HCT116 (cell line): ENCODE measurements around the gene RAMP3. TPM values are rescaled to one million over a fixed set of nuclear protein-coding genes. Genes with fewer than 3 reads are reported as not detected.

ENCODE experiments used
- ATAC-seq: fragments of 200-7000 bp; cut with Tn5 transposase; 2 replicates; pipeline ENCODE4 v1.9.1; 2020; ENCODE audit warnings: mild to moderate bottlenecking, moderate library complexity
- BruUV-seq: library from RNA; stranded (reverse); fragments of 400-500 nt; replicated peaks from 2 replicates; lab custom pipeline; 2021; lab: Mats Ljungman, UMichigan
- CTCF ChIA-PET: fragments of 300-600 bp; sonication (Branson Sonifier 250); formaldehyde crosslinking; loops from one replicate; lab custom pipeline; 2021; ENCODE audit warnings: antibody characterized with exemption; lab: Charles Lee
- POLR2A ChIA-PET: fragments of 300-600, 350-600 bp; sonication (Branson Sonifier 250); formaldehyde crosslinking; loops from one replicate; lab custom pipeline; 2021; ENCODE audit warnings: antibody characterized with exemption; lab: Charles Lee
- RAD21 ChIA-PET, 2 experiments: fragments of 300-600 bp; sonication (Branson Sonifier 250); formaldehyde crosslinking; loops; one replicate each; lab custom pipeline; 2023; ENCODE audit warnings: low total read pairs in 2 of 2; ENCODE audit not compliant: uncharacterized antibody in 2 of 2, unreplicated experiment in 2 of 2, low non-redundant PET in 1 of 2; lab: Charles Lee
- DNase-seq: peaks from one replicate; pipeline ENCODE4 v3.0.0-alpha.2; 2010; ENCODE audit warnings: low read depth, low spot score
- H2AFZ ChIP-seq: fragments of 200-600 bp; shearing (Covaris generic), sonication (generic); 2 replicates; pipeline ENCODE4 v1.6.1; 2017; ENCODE audit warnings: low read depth, mixed run types, mixed read lengths, antibody characterized with exemption, low read length; ENCODE audit not compliant: poor library complexity, severe bottlenecking
- H3K27ac ChIP-seq: 2 replicates; pipeline ENCODE4 v1.5.1; 2012; ENCODE audit warnings: low read depth, low read length
- H3K27me3 ChIP-seq: fragments of 200-600 bp; sonication (generic); 2 replicates; pipeline ENCODE4 v1.6.1; 2016; ENCODE audit warnings: mixed run types, low read length, mixed read lengths; ENCODE audit not compliant: insufficient read depth
- H3K36me3 ChIP-seq, 2 experiments: fragments of 200-500 bp in 1 of 2; fragments of 200-600 bp in 1 of 2; sonication (Bioruptor generic) in 1 of 2; sonication (generic) in 1 of 2; 2 replicates each; pipeline versions ENCODE4 v1.5.1 to v1.6.1; 2014 to 2016; ENCODE audit warnings: low read length in 2 of 2, inconsistent platforms in 1 of 2, mixed read lengths in 1 of 2, mixed run types in 1 of 2; ENCODE audit not compliant: insufficient read depth in 2 of 2, control insufficient read depth in 1 of 2
- H3K4me1 ChIP-seq, 2 experiments: fragments of 200-600 bp in 1 of 2; sonication (generic) in 1 of 2; 2 replicates each; pipeline versions ENCODE4 v1.5.1 to v1.6.1; 2012 to 2017; ENCODE audit warnings: low read length in 2 of 2, inconsistent platforms in 1 of 2, mild to moderate bottlenecking in 1 of 2, mixed read lengths in 1 of 2, mixed run types in 1 of 2, moderate library complexity in 1 of 2; ENCODE audit not compliant: insufficient read depth in 2 of 2, control insufficient read depth in 1 of 2
- H3K4me2 ChIP-seq: fragments of 200-600 bp; sonication (generic); 2 replicates; pipeline ENCODE4 v1.6.1; 2017; ENCODE audit warnings: mixed run types, low read length, mixed read lengths
- H3K4me3 ChIP-seq, 2 experiments: fragments of 200-600 bp in 1 of 2; sonication (generic) in 1 of 2; replicated peaks in 1 of 2; 2 replicates each; pipeline ENCODE4 v1.5.1; 2011 to 2016; ENCODE audit warnings: low read length in 2 of 2, control low read depth in 1 of 2, low read depth in 1 of 2, mild to moderate bottlenecking in 1 of 2, mixed read lengths in 1 of 2, mixed run types in 1 of 2
- H3K79me2 ChIP-seq: fragments of 200-600 bp; sonication (generic); 2 replicates; pipeline ENCODE4 v1.6.1; 2017; ENCODE audit warnings: mild to moderate bottlenecking, mixed run types, low read length, moderate library complexity, mixed read lengths; ENCODE audit not compliant: insufficient read depth
- H3K9ac ChIP-seq: fragments of 200-600 bp; sonication (generic); 2 replicates; pipeline ENCODE4 v1.6.1; 2016; ENCODE audit warnings: low read length, mixed read lengths
- H3K9me2 ChIP-seq: fragments of 200-600 bp; sonication (generic), shearing (Covaris generic); 2 replicates; pipeline ENCODE4 v1.6.1; 2017; ENCODE audit warnings: mixed run types, mild to moderate bottlenecking, moderate library complexity; ENCODE audit not compliant: insufficient read depth
- H3K9me3 ChIP-seq, 2 experiments: fragments of 200-500 bp in 1 of 2; fragments of 200-600 bp in 1 of 2; sonication (Bioruptor generic) in 1 of 2; sonication (generic) in 1 of 2; 2 replicates each; pipeline ENCODE4 v1.6.1; 2014 to 2017; ENCODE audit warnings: low read length in 2 of 2, mixed read lengths in 2 of 2, inconsistent platforms in 1 of 2, low read depth in 1 of 2, mild to moderate bottlenecking in 1 of 2, mixed run types in 1 of 2, moderate library complexity in 1 of 2; ENCODE audit not compliant: control insufficient read depth in 1 of 2, insufficient read depth in 1 of 2
- H4K20me1 ChIP-seq: fragments of 200-600 bp; sonication (generic), shearing (Covaris generic); 2 replicates; pipeline ENCODE4 v1.6.1; 2017; ENCODE audit warnings: mixed run types, mild to moderate bottlenecking, moderate library complexity; ENCODE audit not compliant: insufficient read depth
- ATF3 ChIP-seq: IDR thresholded peaks from 2 replicates; pipeline ENCODE4 v1.6.1; 2012
- CTCF ChIP-seq, 3 experiments: fragments of 200-600 bp in 1 of 3; sonication (generic) in 1 of 3; IDR thresholded peaks in 2 of 3; conservative IDR thresholded peaks in 1 of 3; 2 replicates each; pipeline ENCODE4 v1.5.1; 2012 to 2017; ENCODE audit warnings: low read depth in 2 of 3, low read length in 2 of 3, antibody characterized with exemption in 1 of 3, borderline replicate concordance in 1 of 3, control low read depth in 1 of 3, mild to moderate bottlenecking in 1 of 3, mixed read lengths in 1 of 3, mixed run types in 1 of 3, moderate library complexity in 1 of 3; ENCODE audit not compliant: insufficient read depth in 1 of 3
- EGR1 ChIP-seq: IDR thresholded peaks from 2 replicates; pipeline ENCODE4 v1.6.1; 2012; ENCODE audit warnings: low read depth
- EZH2 ChIP-seq: fragments of 200-600 bp; sonication (generic); IDR thresholded peaks from 2 replicates; pipeline ENCODE4 v1.6.1; 2017; ENCODE audit warnings: antibody characterized with exemption, mixed run types
- FOSL1 ChIP-seq: IDR thresholded peaks from 2 replicates; pipeline ENCODE4 v1.6.1; 2012; ENCODE audit warnings: low read depth
- RAD21 ChIP-seq: IDR thresholded peaks from 2 replicates; pipeline ENCODE4 v1.6.1; 2012; ENCODE audit warnings: low read depth, mild to moderate bottlenecking
- REST ChIP-seq: IDR thresholded peaks from 2 replicates; pipeline ENCODE4 v1.6.1; 2012; ENCODE audit warnings: low read depth
- SIN3A ChIP-seq: IDR thresholded peaks from 2 replicates; pipeline ENCODE4 v1.6.1; 2012; ENCODE audit warnings: low read depth
- intact Hi-C: fragments of 100-400 bp; cut with micrococcal nuclease; formaldehyde crosslinking; loops from 2 replicates; pipeline ENCODE4 v1.10.0; 2022
- total RNA-seq: library from RNA; stranded (reverse); gene quantifications from one replicate; pipeline ENCODE4 v1.2.1, GENCODE V29; 2021; ENCODE audit not compliant: unreplicated experiment

RAMP3 gene
- total RNA-seq, 1 experiment from 2014 or later, result not detected

- Histone ChIP-seq H4K20me1 (no peaks in the 10 kb centered on the region), H3K9me2 (no peaks in the 10 kb centered on the region), H3K9ac (no peak overlapping the region), H3K36me3 (no peaks in the 10 kb centered on the region), H3K27me3 (peaks cover 86% of the 10 kb centered on the region), H3K79me2 (no peaks in the 10 kb centered on the region)
- no TSS peak for BruUV-seq
- DNase-seq (no peak), ATAC-seq (no peak)
- CTCF ChIA-PET, result no interaction called here
- intact Hi-C loops, result no loop called here
- TF ChIP-seq RAD21 (no peak), FOSL1 (no peak), SIN3A (no peak), CTCF (IDR thresholded peaks at IDR 0.05 in 2 of 3, conservative IDR thresholded peaks at IDR 0.05 in 1 of 3; ENCODE audit: borderline replicate concordance in 1 of 3, insufficient read depth in 1 of 3, low read depth in 2 of 3, low read length in 2 of 3) (no peak), EGR1 (no peak), REST (peak; percentile 14; the same call in 1 of the 2 replicates), EZH2 (no peak), ATF3 (no peak)
- TF ChIP-seq, all 23 proteins: peak for 1
- POLR2A ChIA-PET, result no interaction called here
- no peak overlapping the region for H3K27ac ChIP-seq
- no peaks in the 10 kb centered on the region for H3K4me1 ChIP-seq
- RAD21 ChIA-PET, result no interaction called here
- H2AFZ ChIP-seq, result no peak overlapping the region
- H3K4me3 ChIP-seq, result no peak overlapping the region
- H3K4me2 ChIP-seq, result no peak overlapping the region
- no peaks in the 10 kb centered on the region for H3K9me3 ChIP-seq
These were observed 73.1 kb downstream of the RAMP3 start for GRCh38 chr7:45230611-45231165.
